GM18499 (cell line): Measurements from ENCODE around the gene SHROOM2.
"Not testable (repeated sequence)": the region's sequence is repeated elsewhere in the genome, so short reads cannot be mapped to it uniquely, and the experiment has no call there.

Experiments
- ATAC-seq: cut with Tn5 transposase; IDR thresholded peaks from one replicate; pipeline ENCODE4 v1.9.1; 2021; ENCODE audit warnings: moderate number of reproducible peaks; ENCODE audit not compliant: insufficient read depth, unreplicated experiment

Gene SHROOM2

GRCh38 chrX:9784332-9784731 lies 1.9 kb upstream of the SHROOM2 start:
- no peak for ATAC-seq

- no peak for ATAC-seq
Measured at GRCh38 chrX:9785254-9785943, 830 bp upstream of the SHROOM2 start.

- no peak for ATAC-seq
Measured at GRCh38 chrX:9786798-9787635, 788 bp downstream of the SHROOM2 start.

- ATAC-seq: no peak
Measured at GRCh38 chrX:9788911-9789310, 2.7 kb downstream of the SHROOM2 start.

GRCh38 chrX:9789555-9789954 lies 3.3 kb downstream of the SHROOM2 start:
- ATAC-seq: no peak

- no peak for ATAC-seq
Measured at GRCh38 chrX:9790866-9791265, 4.6 kb downstream of the SHROOM2 start.

GRCh38 chrX:9794495-9794894 lies 8.3 kb downstream of the SHROOM2 start:
- no peak for ATAC-seq

GRCh38 chrX:9797384-9798360 lies 11.4 kb downstream of the SHROOM2 start:
- ATAC-seq: no peak

- no peak for ATAC-seq
Measured at GRCh38 chrX:9802737-9803136, 16.5 kb downstream of the SHROOM2 start.

GRCh38 chrX:9804444-9804843 lies 18.2 kb downstream of the SHROOM2 start:
- no peak for ATAC-seq

- no peak for ATAC-seq
Measured at GRCh38 chrX:9805956-9806355, 19.7 kb downstream of the SHROOM2 start.

- no peak for ATAC-seq
Measured at GRCh38 chrX:9807355-9808182, 21.3 kb downstream of the SHROOM2 start.

- ATAC-seq: not testable (repeated sequence)
Measured at GRCh38 chrX:9809876-9810275, 23.6 kb downstream of the SHROOM2 start.

- not testable (repeated sequence) for ATAC-seq
Measured at GRCh38 chrX:9811086-9811485, 24.9 kb downstream of the SHROOM2 start.

GRCh38 chrX:9816084-9816700 lies 30.0 kb downstream of the SHROOM2 start:
- no peak for ATAC-seq

- ATAC-seq: no peak
Measured at GRCh38 chrX:9821572-9821971, 35.3 kb downstream of the SHROOM2 start.

GRCh38 chrX:9824554-9824953 lies 38.3 kb downstream of the SHROOM2 start:
- no peak for ATAC-seq

- ATAC-seq: no peak
Measured at GRCh38 chrX:9825129-9825790, 39.0 kb downstream of the SHROOM2 start.

- no peak for ATAC-seq
Measured at GRCh38 chrX:9825966-9826365, 39.7 kb downstream of the SHROOM2 start.
